Measurements from ENCODE around the gene OFD1. TPM values are rescaled to one million over a fixed set of nuclear protein-coding genes. Genes with fewer than 3 reads are reported as not detected.

Gene OFD1
- total RNA-seq, 1 experiment from 2014 or later = 14.4 TPM

DNA sequence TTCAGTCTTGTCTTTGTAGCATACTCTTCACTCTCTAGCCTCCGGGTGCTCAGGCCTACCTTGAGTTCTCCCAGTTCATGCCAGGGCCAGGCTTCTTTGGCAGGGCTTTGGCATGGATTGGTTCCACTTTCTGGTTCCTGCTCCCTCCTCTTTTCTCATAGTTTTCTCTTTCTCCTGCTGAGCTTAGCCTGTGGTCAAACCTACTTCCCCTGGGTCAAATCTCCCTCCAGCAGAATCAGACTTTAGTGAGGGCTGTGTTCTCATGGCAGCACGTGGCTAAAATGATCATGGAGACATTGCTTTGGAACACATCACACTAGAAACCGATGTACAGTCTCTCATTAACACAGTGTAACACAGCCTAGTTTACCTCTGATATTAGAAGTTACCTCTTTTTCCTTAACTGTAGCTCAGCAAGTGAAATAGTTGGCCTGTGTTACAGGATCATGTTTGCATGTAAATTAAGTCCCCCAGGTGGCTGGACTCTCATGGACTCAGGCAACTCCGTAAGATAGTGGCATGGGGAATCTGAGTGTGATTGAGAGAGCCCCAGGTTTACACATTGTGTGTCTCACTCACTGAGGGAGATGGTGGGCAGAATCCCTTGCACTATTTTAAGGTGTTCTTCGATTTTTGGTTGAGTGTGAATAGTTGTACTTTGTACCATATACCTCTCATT lies 32.3 kb upstream of the OFD1 start:
- Histone ChIP-seq H3K9me2 (replicated peaks; ENCODE audit: low read length) (no peaks in the 10 kb centered on the region), H3K27me3 (ENCODE audit: low read length) (no peaks in the 10 kb centered on the region), H4K20me1 (ENCODE audit: low read length) (no peaks in the 10 kb centered on the region), H3K27ac (ENCODE audit: low read length) (no peak overlapping the region), H3K9ac (ENCODE audit: low read length) (no peak overlapping the region), H2AFZ (ENCODE audit: low read length) (no peak overlapping the region), H3K9me3 (ENCODE audit: low read length) (no peaks in the 10 kb centered on the region), H3F3A (ENCODE audit: low read length, unreplicated experiment) (no peaks in the 10 kb centered on the region), H3K4me1 (ENCODE audit: insufficient read depth, low read length) (peaks cover 8% of the 10 kb centered on the region), H3K4me2 (ENCODE audit: low read length) (no peak overlapping the region), H3K36me3 (ENCODE audit: low read depth, low read length) (no peaks in the 10 kb centered on the region), H3K79me2 (ENCODE audit: low read length) (peaks cover 61% of the 10 kb centered on the region), H3K4me3 (ENCODE audit: low read length) (no peak overlapping the region)
- TF ChIP-seq EZH2 (IDR thresholded peaks at IDR 0.05; ENCODE audit: low read length, unreplicated experiment) (no peak), EZH2phosphoT487 (IDR thresholded peaks at IDR 0.05; ENCODE audit: borderline replicate concordance, low read length) (no peak)
- TF ChIP-seq, protein P1, sequence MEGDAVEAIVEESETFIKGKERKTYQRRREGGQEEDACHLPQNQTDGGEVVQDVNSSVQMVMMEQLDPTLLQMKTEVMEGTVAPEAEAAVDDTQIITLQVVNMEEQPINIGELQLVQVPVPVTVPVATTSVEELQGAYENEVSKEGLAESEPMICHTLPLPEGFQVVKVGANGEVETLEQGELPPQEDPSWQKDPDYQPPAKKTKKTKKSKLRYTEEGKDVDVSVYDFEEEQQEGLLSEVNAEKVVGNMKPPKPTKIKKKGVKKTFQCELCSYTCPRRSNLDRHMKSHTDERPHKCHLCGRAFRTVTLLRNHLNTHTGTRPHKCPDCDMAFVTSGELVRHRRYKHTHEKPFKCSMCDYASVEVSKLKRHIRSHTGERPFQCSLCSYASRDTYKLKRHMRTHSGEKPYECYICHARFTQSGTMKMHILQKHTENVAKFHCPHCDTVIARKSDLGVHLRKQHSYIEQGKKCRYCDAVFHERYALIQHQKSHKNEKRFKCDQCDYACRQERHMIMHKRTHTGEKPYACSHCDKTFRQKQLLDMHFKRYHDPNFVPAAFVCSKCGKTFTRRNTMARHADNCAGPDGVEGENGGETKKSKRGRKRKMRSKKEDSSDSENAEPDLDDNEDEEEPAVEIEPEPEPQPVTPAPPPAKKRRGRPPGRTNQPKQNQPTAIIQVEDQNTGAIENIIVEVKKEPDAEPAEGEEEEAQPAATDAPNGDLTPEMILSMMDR (conservative IDR thresholded peaks at IDR 0.05; ENCODE audit: low read depth, low read length) = no peak
- intact Hi-C loops (cut with micrococcal nuclease) = no loop called here
- no TSS peak for BruUV-seq (replicated peaks)
- no peak for ATAC-seq
- ChIA-PET CTCF (no interaction called here), POLR2A (ENCODE audit: unreplicated experiment) (no interaction called here)
- no peak for DNase-seq

DNA sequence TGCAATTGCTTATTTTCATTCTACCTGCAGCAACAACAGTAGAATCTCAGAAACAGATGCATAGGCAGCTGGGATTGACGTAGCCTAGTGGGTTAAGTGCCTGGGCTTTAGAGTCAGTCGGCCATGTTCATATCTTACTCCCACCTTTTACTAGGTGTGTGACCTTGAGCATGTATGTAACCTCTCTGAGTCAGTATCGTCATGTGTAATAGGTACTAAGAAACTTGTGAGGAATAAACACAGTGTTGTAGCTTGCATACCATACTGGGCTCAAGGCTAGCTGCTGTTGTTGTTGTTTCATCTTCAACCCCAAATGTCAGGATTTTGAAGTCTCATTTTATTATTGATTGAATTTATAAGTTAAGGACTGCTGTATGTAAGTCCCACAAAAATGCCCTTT lies 31.4 kb upstream of the OFD1 start:
- H3K9me3 ChIP-seq (ENCODE audit: low read length) = no peaks in the 10 kb centered on the region
- no peak for TF ChIP-seq EZH2phosphoT487 (IDR thresholded peaks at IDR 0.05; ENCODE audit: borderline replicate concordance, low read length)
- TF ChIP-seq, protein P1 (conservative IDR thresholded peaks at IDR 0.05; ENCODE audit: low read depth, low read length) = no peak
- no peak for TF ChIP-seq EZH2 (IDR thresholded peaks at IDR 0.05; ENCODE audit: low read length, unreplicated experiment)
- H3K27me3 ChIP-seq (ENCODE audit: low read length) = no peaks in the 10 kb centered on the region
- no peak for DNase-seq
- H3K27ac ChIP-seq (ENCODE audit: low read length) = no peak overlapping the region
- H3F3A ChIP-seq (ENCODE audit: low read length, unreplicated experiment) = no peaks in the 10 kb centered on the region
- H3K79me2 ChIP-seq (ENCODE audit: low read length) = peaks cover 52% of the 10 kb centered on the region
- H3K4me3 ChIP-seq (ENCODE audit: low read length) = no peak overlapping the region
- ChIA-PET CTCF (no interaction called here), POLR2A (ENCODE audit: unreplicated experiment) (no interaction called here)
- H2AFZ ChIP-seq (ENCODE audit: low read length) = no peak overlapping the region
- H3K4me1 ChIP-seq (ENCODE audit: insufficient read depth, low read length) = peaks cover 8% of the 10 kb centered on the region
- intact Hi-C loops (cut with micrococcal nuclease) = no loop called here
- no peaks in the 10 kb centered on the region for H3K9me2 ChIP-seq (replicated peaks; ENCODE audit: low read length)
- BruUV-seq (replicated peaks) = no TSS peak
- H3K4me2 ChIP-seq (ENCODE audit: low read length) = no peak overlapping the region
- ATAC-seq = no peak
- no peak overlapping the region for H3K9ac ChIP-seq (ENCODE audit: low read length)
- H4K20me1 ChIP-seq (ENCODE audit: low read length) = no peaks in the 10 kb centered on the region
- no peaks in the 10 kb centered on the region for H3K36me3 ChIP-seq (ENCODE audit: low read depth, low read length)

DNA sequence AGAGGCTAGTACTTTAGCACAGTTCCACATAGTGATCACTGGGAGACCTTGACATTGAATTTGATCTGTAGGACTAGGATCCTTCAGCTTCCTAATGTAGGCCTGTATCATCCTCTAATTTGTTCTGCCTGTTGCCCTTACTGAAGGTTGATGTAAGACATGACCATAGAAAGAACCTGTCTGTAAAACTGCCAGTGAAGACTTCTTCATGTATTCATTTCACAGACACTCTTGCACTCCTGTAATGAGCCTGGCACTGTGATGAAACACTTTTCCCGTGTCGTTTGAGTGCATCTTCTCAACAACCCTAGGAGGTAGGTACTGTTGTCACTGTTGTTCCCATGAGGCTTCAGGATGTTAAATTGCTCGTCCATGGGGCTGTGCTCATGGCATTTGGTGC lies 31.0 kb upstream of the OFD1 start:
- ATAC-seq (no peak), DNase-seq (no peak)
- no peaks in the 10 kb centered on the region for H4K20me1 ChIP-seq (ENCODE audit: low read length)
- no peaks in the 10 kb centered on the region for H3K36me3 ChIP-seq (ENCODE audit: low read depth, low read length)
- H3K4me3 ChIP-seq (ENCODE audit: low read length) = no peak overlapping the region
- H3K4me1 ChIP-seq (ENCODE audit: insufficient read depth, low read length) = peaks cover 8% of the 10 kb centered on the region
- no peak overlapping the region for H3K4me2 ChIP-seq (ENCODE audit: low read length)
- no peaks in the 10 kb centered on the region for H3K9me2 ChIP-seq (replicated peaks; ENCODE audit: low read length)
- H2AFZ ChIP-seq (ENCODE audit: low read length) = no peak overlapping the region
- H3K79me2 ChIP-seq (ENCODE audit: low read length) = peaks cover 47% of the 10 kb centered on the region
- no peak overlapping the region for H3K9ac ChIP-seq (ENCODE audit: low read length)
- H3K27me3 ChIP-seq (ENCODE audit: low read length) = no peaks in the 10 kb centered on the region
- no TSS peak for BruUV-seq (replicated peaks)
- no peak overlapping the region for H3K27ac ChIP-seq (ENCODE audit: low read length)
- ChIA-PET CTCF (no interaction called here), POLR2A (ENCODE audit: unreplicated experiment) (no interaction called here)
- no peaks in the 10 kb centered on the region for H3K9me3 ChIP-seq (ENCODE audit: low read length)
- intact Hi-C loops (cut with micrococcal nuclease) = no loop called here
- no peaks in the 10 kb centered on the region for H3F3A ChIP-seq (ENCODE audit: low read length, unreplicated experiment)
- TF ChIP-seq EZH2 (IDR thresholded peaks at IDR 0.05; ENCODE audit: low read length, unreplicated experiment) (no peak), EZH2phosphoT487 (IDR thresholded peaks at IDR 0.05; ENCODE audit: borderline replicate concordance, low read length) (no peak)
- TF ChIP-seq, protein P1 (conservative IDR thresholded peaks at IDR 0.05; ENCODE audit: low read depth, low read length) = no peak

All from PC-3 (cell line).